CD4-positive, alpha-beta T cell treated with Interleukin-4 for 4 hours (primary cell): ENCODE results near the gene FUT1.

Source experiments
- DNase-seq: peaks from one replicate; pipeline ENCODE4 v3.0.0-alpha.2; 2020

The FUT1 gene

DNA sequence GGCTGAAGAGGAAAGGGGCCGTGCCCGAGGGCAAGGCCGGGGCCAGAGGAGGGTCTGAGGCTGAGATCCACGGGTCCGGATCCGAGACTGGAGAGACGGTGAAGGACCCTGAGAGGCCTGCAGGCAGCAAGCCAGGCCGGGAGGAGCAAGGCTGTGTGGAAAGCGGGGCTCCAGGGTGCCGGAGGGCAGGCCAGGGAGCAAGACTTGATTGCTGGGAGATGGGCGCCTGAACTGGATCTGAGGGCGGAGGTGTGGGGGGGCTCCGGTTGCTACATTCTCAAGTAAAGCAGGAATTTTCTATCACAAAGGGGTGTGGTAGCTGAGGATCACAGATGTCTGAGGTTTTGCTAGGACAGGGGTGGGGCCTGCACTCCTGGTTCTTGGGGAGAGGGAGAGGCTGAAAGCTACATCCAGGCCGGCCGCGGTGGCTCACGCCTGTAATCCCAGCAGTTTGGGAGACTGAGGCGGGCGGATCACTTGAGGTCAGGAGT lies 36.7 kb downstream of the FUT1 start:
- no peak for DNase-seq

DNA sequence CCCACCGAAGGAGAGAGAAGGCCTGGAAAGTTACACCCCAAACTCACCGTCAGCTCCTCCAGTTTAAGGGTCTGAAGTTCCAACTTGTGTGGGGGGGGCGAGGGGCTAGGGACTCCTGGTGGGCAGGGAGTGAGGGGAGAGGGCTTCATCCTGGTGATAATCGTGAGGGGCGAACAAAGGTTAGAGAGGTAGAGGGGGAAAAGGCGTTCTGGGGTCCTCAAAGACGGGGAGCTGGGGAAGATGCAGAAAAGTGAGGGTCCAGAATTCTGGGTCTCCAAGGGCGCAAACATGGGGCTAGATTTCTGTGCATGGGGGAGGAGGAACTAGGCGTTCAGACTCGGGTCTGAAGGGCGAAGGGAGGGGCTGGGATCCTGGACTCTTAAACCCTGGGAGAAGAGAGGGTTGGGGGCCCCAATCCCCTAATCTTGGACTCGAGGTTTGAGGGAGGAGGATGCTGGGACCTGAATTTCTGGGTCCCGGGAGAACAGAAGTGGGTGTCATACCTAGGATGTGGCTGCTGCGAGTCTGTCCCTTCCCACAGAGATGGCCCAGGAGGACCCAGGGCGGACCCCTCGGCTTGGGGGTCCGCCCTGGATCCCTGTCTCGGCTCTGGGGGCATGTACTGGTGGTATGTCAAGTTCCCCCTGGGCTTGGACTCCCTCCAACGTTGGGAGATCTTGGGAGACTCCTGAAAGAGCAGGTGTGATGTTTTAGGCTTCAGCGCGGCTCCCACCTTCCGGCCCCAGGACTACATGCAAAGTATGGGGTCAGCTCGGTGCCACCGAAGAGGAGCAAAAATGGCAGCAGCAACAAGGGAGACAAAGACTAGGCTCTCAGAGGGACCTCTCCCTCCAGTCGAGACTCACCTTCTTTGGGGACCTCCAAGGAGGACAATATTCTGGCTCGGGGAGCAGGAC lies 37.4 kb downstream of the FUT1 start:
- DNase-seq, result no peak

DNA sequence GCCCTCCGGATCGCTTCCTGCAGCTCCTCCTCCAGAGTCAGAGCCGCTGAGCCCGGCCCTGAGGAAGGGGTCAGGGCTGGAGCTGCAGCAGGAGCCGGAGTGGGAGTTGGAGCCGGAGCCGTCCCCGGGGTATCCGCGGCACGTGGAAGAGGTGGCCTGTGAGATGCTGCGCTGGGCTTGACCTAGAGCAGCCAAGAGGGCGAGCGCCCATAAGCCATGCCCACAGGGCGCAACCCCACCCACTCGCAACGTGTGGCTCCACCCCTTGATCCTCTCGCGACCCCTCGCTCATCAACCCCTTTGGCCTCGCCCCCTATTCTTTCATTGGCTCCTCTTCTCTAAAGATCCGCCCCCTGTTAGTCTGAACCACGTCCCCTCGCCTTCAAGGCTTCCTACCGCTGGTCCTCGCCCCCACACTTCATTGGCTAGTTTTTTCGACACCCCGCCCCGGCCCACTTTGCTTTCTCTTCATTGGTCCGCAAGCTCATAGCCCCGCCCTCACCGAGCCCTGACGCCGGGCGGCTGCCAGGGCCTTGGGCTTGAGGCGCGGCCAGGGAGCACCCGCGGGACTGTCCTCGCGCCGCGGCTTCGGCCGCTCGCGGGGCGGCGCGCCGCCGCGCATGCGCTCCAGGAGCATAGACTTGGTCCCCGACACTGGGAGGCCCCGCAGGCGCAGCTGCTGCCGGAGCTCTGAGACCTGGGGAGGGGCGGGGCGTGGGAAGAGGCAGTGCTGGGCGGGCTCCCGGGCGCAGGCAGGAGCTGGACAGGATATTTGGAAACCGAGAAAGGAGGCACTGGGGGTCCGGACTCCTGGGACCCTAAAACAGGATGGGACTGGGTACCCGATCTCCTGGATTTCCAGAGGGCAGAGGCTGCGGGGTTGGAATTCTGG lies 38.3 kb downstream of the FUT1 start:
- DNase-seq, result peak; percentile 98

DNA sequence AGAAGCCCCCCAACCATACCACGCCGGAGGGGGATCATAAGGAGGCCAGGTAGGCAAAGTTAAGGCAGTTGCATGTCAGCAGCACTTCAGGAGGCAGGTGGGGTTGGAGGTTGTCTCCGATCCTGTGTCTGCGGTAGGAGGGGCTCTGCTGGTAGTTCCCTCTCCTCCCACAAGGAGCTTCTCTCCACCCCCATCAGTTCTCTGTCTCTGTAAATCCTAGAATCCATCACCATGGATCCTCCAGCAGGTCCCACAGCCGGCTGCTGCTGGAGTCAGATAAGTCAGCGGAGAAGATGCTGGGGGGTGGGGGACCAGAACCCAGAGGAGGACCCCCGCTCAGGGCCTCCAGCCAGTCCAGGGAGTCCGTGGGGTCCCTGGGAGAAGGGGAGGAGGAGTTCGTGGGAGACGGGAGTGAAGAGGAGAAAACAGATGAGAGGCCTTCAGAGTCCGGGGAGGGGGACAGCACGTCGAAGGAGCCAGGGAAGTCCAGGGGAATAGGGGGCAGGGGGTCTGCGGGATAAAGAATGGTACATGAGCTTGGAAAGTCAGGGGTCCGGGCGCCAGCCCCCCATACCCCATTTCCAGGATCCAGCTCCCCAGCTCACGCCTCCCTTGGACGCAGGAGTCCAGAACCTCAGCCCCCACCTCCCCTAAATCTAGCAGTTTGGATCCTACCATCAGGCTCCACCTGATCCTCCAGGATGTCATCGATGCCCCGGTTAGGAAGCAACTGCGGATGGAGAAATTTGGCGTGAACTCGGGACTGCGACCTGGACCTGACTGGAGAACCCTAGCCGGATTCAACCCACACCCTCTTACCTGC lies 39.2 kb downstream of the FUT1 start:
- no peak for DNase-seq

GRCh38 chr19:48711106-48711662 lies 41.3 kb downstream of the FUT1 start:
- no peak for DNase-seq

DNA sequence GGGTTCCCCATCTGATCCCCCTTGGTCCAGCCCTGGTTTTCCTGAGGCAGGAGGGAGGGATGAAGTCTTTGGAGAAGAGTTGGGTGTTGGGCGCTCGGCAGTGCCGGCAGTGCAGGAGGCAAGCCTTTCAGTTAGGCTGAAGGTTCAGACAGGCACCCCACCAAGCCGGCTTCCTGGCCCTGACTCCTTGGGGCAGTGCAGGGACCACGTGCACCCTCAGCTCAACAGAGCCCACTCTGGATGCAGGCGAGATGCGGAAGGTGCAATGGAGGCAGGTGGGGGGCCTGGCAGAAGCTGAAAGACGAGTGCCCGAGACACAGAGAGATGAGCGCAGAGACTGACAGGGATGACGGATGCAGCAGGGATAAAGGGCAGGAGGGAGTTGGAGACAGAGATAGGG lies 44.0 kb downstream of the FUT1 start:
- no peak for DNase-seq

DNA sequence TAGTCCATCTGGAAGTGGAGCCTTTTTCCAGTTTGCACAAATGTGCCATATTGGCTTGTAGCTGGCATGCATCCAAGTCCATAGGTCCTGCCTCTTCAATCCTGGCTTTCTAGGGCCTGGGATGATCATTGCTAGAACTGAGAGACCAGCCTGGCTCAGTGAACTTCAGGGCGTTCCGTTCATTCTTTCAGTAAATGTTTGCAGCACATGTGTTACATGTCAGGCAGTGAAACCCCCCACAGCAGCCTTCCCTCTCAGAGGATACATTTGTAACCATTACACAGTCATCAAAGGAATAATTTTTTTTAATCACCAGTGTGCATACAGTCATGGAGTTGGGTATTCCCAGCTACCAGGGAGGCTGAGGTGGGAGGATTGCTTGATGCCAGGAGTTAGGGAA lies 47.0 kb downstream of the FUT1 start:
- DNase-seq, result no peak

DNA sequence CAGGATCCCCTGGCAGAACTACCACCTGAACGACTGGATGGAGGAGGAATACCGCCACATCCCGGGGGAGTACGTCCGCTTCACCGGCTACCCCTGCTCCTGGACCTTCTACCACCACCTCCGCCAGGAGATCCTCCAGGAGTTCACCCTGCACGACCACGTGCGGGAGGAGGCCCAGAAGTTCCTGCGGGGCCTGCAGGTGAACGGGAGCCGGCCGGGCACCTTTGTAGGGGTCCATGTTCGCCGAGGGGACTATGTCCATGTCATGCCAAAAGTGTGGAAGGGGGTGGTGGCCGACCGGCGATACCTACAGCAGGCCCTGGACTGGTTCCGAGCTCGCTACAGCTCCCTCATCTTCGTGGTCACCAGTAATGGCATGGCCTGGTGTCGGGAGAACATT lies 49.1 kb downstream of the FUT1 start:
- no peak for DNase-seq

- DNase-seq, result no peak
Observed at GRCh38 chr19:48702701-48703100, 49.7 kb downstream of the FUT1 start.

DNA sequence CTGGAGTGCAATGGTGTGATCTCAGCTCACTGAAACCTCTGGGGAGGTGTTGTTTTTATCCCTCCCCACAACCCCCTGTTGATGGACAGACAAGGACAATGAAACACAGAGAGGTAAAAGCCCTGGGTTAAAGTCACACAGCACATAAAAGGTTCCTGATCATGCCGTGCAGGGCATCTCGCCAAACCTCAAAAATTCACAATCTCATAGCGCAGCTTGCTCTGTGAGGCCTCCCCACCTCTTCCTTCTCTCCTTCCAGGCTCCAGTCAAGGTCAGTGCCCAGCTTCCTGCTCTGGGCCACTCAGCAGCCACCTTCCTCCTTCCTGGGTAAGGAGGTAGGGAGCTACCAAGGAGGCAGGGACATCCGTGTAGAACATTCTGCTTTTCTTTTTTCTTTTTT lies 54.4 kb downstream of the FUT1 start:
- no peak for DNase-seq
